ENCODE data around the gene PLD4.
"Not testable (repeated sequence)": the region's sequence is repeated elsewhere in the genome, so short reads cannot be mapped to it uniquely, and the experiment has no call there.

PLD4 gene

GRCh38 chr14:104945266-104945665, 20.6 kb downstream of the PLD4 start:
- H3K27ac Mint-ChIP-seq; H3K36me3 Mint-ChIP-seq (ENCODE audit: low read depth); H3K27me3 Mint-ChIP-seq (ENCODE audit: low read depth); H3K4me3 Mint-ChIP-seq; H3K4me1 Mint-ChIP-seq (ENCODE audit: low read depth); H3K9me3 Mint-ChIP-seq: not testable (repeated sequence)

GRCh38 chr14:104945986-104946965, 21.6 kb downstream of the PLD4 start:
- not testable (repeated sequence) for H3K36me3 Mint-ChIP-seq (ENCODE audit: low read depth); H3K4me3 Mint-ChIP-seq; H3K27ac Mint-ChIP-seq; H3K4me1 Mint-ChIP-seq (ENCODE audit: low read depth); H3K27me3 Mint-ChIP-seq (ENCODE audit: low read depth); H3K9me3 Mint-ChIP-seq

GRCh38 chr14:104947201-104947600, 22.5 kb downstream of the PLD4 start:
- H3K27ac Mint-ChIP-seq; H3K27me3 Mint-ChIP-seq (ENCODE audit: low read depth); H3K36me3 Mint-ChIP-seq (ENCODE audit: low read depth); H3K4me3 Mint-ChIP-seq; H3K9me3 Mint-ChIP-seq; H3K4me1 Mint-ChIP-seq (ENCODE audit: low read depth): not testable (repeated sequence)

- not testable (repeated sequence) for H3K4me3 Mint-ChIP-seq; H3K4me1 Mint-ChIP-seq (ENCODE audit: low read depth)
These were observed 23.4 kb downstream of the PLD4 start for GRCh38 chr14:104947881-104948735.

GRCh38 chr14:104948736-104949031, 24.0 kb downstream of the PLD4 start:
- no peak overlapping the region for H3K27ac Mint-ChIP-seq
- H3K36me3 Mint-ChIP-seq (ENCODE audit: low read depth) = no peaks in the 10 kb centered on the region
- no peaks in the 10 kb centered on the region for H3K4me1 Mint-ChIP-seq (ENCODE audit: low read depth)
- no peaks in the 10 kb centered on the region for H3K27me3 Mint-ChIP-seq (ENCODE audit: low read depth)
- H3K9me3 Mint-ChIP-seq = no peaks in the 10 kb centered on the region
- no peak overlapping the region for H3K4me3 Mint-ChIP-seq

More at GRCh38 chr14:104947881-104948735, 23.4 kb downstream of the PLD4 start:
- H3K36me3 Mint-ChIP-seq (ENCODE audit: low read depth); H3K27me3 Mint-ChIP-seq (ENCODE audit: low read depth); H3K27ac Mint-ChIP-seq; H3K9me3 Mint-ChIP-seq: not testable (repeated sequence)

- not testable (repeated sequence) for H3K4me3 Mint-ChIP-seq; H3K4me1 Mint-ChIP-seq (ENCODE audit: low read depth); H3K27me3 Mint-ChIP-seq (ENCODE audit: low read depth); H3K27ac Mint-ChIP-seq; H3K36me3 Mint-ChIP-seq (ENCODE audit: low read depth); H3K9me3 Mint-ChIP-seq
These were observed 24.8 kb downstream of the PLD4 start for GRCh38 chr14:104949406-104949955.

GRCh38 chr14:104950021-104950420, 25.3 kb downstream of the PLD4 start:
- Mint-ChIP-seq H3K4me3 (no peak overlapping the region), H3K36me3 (ENCODE audit: low read depth) (no peaks in the 10 kb centered on the region), H3K27me3 (ENCODE audit: low read depth) (no peaks in the 10 kb centered on the region), H3K27ac (no peak overlapping the region), H3K9me3 (no peaks in the 10 kb centered on the region), H3K4me1 (ENCODE audit: low read depth) (no peaks in the 10 kb centered on the region)

GRCh38 chr14:104950701-104951100, 26.0 kb downstream of the PLD4 start:
- not testable (repeated sequence) for H3K36me3 Mint-ChIP-seq (ENCODE audit: low read depth); H3K4me1 Mint-ChIP-seq (ENCODE audit: low read depth); H3K27ac Mint-ChIP-seq; H3K9me3 Mint-ChIP-seq; H3K4me3 Mint-ChIP-seq; H3K27me3 Mint-ChIP-seq (ENCODE audit: low read depth)

- not testable (repeated sequence) for H3K4me1 Mint-ChIP-seq (ENCODE audit: low read depth); H3K36me3 Mint-ChIP-seq (ENCODE audit: low read depth); H3K4me3 Mint-ChIP-seq; H3K9me3 Mint-ChIP-seq; H3K27ac Mint-ChIP-seq; H3K27me3 Mint-ChIP-seq (ENCODE audit: low read depth)
These were observed 27.4 kb downstream of the PLD4 start for GRCh38 chr14:104951863-104952657.

GRCh38 chr14:104953097-104953496, 28.4 kb downstream of the PLD4 start:
- Mint-ChIP-seq H3K36me3 (ENCODE audit: low read depth) (no peaks in the 10 kb centered on the region), H3K27ac (no peak overlapping the region)

GRCh38 chr14:104953896-104954656, 29.4 kb downstream of the PLD4 start:
- Mint-ChIP-seq H3K4me1 (ENCODE audit: low read depth) (no peaks in the 10 kb centered on the region), H3K27ac (no peak overlapping the region), H3K27me3 (ENCODE audit: low read depth) (peaks cover 9% of the 10 kb centered on the region), H3K9me3 (no peaks in the 10 kb centered on the region), H3K4me3 (no peak overlapping the region), H3K36me3 (ENCODE audit: low read depth) (no peaks in the 10 kb centered on the region)

More at GRCh38 chr14:104953097-104953496, 28.4 kb downstream of the PLD4 start:
- Mint-ChIP-seq H3K4me3 (no peak overlapping the region), H3K27me3 (ENCODE audit: low read depth) (peaks cover 4% of the 10 kb centered on the region), H3K9me3 (no peaks in the 10 kb centered on the region), H3K4me1 (ENCODE audit: low read depth) (no peaks in the 10 kb centered on the region)

- H3K4me1 Mint-ChIP-seq (ENCODE audit: low read depth) = no peaks in the 10 kb centered on the region
- H3K4me3 Mint-ChIP-seq = no peak overlapping the region
- no peaks in the 10 kb centered on the region for H3K9me3 Mint-ChIP-seq
- no peak overlapping the region for H3K27ac Mint-ChIP-seq
- H3K36me3 Mint-ChIP-seq (ENCODE audit: low read depth) = no peaks in the 10 kb centered on the region
- peaks cover 9% of the 10 kb centered on the region for H3K27me3 Mint-ChIP-seq (ENCODE audit: low read depth)
These were observed 30.2 kb downstream of the PLD4 start for GRCh38 chr14:104954746-104955395.

- Mint-ChIP-seq H3K4me1 (ENCODE audit: low read depth) (no peaks in the 10 kb centered on the region), H3K9me3 (no peaks in the 10 kb centered on the region), H3K4me3 (no peak overlapping the region), H3K27me3 (ENCODE audit: low read depth) (peaks cover 9% of the 10 kb centered on the region), H3K36me3 (ENCODE audit: low read depth) (no peaks in the 10 kb centered on the region), H3K27ac (no peak overlapping the region)
These were observed 30.7 kb downstream of the PLD4 start for GRCh38 chr14:104955396-104955770.

All from T-helper 1 cell treated with Interleukin-12 subunit alpha and Interleukin-12 subunit beta and Interleukin-4 antibody, amounts not matched to agents 30 μg/mL and 1 μg/mL, for 36 hours (primary cell).